C4-2B (cell line): ENCODE data around the gene CDHR4.
"Not testable (repeated sequence)": the region's sequence is repeated elsewhere in the genome, so short reads cannot be mapped to it uniquely, and the experiment has no call there.

Experiments
- H3K27ac ChIP-seq: fragments of 450-650 bp; 2 replicates; pipeline ENCODE4 v1.5.1; 2017
- CTCF ChIP-seq: fragments of 450-650 bp; conservative IDR thresholded peaks from 2 replicates; pipeline ENCODE4 v1.5.1; 2017; ENCODE audit warnings: mild to moderate bottlenecking
- ZFX ChIP-seq: fragments of 450-650 bp; IDR thresholded peaks from 2 replicates; pipeline ENCODE4 v1.6.1; 2017

The CDHR4 gene

DNA sequence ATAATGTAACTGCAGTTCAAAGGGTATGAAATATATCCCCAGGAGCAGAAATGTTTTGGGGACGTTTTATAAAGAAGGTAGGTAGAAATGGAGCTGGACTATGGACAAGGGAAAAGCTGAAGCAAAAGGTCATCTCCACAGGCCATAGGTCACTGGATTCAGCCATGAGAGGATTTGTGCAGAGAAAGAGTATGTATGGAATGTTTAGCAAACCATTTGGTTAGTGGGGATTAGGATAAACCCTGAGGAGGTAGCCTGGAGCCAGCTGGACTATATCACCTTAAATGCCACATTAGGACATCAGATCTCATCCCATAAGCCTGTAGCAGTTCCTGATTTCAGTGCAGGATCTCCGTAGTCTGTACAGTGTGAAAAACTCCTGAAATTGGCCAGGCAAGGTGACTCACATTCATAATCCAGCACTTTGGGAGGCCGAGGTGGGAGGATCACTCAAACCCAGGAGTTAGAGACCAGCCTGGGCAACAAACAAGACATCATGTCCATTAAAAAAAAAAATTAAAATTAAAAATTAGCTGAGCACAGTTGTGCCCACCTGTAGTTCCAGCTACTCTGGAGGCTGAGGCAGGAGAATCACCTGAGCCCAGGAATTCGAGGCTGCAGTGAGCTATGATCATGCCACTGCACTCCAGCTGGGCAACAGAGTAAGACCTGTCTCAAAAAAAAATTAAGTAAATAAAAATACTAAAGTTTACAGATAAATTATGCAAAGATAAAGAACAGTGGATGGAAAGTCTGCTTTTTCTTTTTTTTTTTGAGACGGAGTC lies 18.1 kb downstream of the CDHR4 start:
- H3K27ac ChIP-seq, result no peak overlapping the region
- TF ChIP-seq CTCF (no peak), ZFX (no peak)

DNA sequence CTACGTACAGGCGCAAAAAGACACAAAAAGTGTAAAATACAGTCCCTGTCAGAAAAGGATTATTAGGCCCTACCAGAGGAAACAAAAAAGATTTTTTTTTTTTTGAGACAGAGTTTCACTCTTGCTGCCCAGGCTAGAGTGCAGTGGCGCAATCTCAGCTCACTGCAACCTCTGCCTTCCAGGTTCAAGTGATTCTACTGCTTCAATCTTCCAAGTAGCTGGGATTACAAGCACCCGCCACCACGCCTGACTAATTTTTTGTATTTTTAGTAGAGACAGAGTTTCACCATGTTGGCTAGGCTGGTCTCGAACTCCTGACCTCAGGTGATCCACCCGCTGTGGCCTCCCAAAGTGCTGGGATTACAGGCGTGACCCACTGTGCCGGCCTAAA lies 18.7 kb downstream of the CDHR4 start:
- H3K27ac ChIP-seq, result not testable (repeated sequence)

DNA sequence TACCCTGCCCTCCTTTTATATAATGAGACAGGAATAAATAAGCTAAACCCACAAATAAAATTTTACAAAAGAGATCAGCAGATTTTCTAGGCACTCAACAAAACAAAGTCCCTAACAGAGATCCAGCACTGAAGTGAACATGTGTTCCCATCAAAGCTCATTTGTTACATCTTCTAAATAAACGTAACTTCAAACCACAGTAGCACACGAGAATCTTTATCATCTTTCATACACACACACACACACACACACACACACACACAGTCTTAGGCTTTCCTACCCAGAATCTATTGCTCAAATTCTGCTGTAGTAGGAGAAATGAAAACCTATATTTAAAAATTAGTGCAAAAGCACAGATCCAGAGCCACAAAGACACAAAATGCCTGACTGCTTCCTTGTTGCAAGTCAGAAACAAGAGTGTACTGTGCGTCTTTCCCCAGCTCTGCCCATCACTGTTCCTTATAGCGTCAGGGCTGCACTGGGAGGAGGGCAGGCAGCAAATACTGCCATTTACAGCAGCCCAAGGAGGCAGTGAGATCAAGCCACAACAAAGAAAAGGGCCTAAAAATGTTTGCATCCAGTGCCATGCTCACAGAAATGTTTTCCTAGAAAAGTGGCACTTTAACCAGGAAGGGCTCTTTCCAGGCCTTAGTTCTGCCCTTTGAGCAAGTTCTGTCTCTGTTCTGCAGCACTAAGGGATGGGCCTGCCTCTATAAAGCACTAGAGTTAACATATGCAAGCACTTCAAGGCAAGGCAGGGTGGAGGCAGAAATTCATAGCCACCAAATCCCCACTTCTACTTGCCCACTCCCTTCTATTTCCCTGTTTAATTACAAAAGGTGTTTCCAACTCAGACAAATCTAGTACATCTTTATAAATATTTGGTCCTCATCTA lies 19.3 kb downstream of the CDHR4 start:
- TF ChIP-seq CTCF (no peak), ZFX (no peak)
- H3K27ac ChIP-seq, result no peak overlapping the region

GRCh38 chr3:49779358-49780079 lies 20.2 kb downstream of the CDHR4 start:
- TF ChIP-seq CTCF (no peak), ZFX (no peak)
- H3K27ac ChIP-seq, result no peak overlapping the region

DNA sequence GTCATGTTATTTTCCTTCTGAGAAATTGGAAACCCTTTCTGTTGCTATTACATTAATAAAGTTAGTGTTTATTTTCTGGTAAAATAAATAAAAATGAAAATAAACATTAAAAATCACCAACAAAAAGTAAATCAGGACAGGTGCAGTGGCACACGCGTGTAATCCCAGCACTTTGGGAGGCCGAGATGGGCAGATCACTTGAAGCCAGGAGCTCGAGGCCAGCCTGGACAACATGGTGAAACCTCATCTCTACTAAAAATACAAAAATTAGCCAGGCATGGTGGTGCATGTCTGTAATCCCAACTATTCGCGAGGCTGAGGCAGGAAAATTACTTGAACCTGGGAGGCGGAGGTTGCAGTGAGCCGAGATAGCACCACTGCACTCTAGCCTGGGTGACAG lies 23.6 kb downstream of the CDHR4 start:
- not testable (repeated sequence) for H3K27ac ChIP-seq

GRCh38 chr3:49775538-49775937 lies 24.1 kb downstream of the CDHR4 start:
- H3K27ac ChIP-seq, result no peak overlapping the region
- TF ChIP-seq ZFX, result no peak
- TF ChIP-seq CTCF, result no peak

- H3K27ac ChIP-seq, result no peak overlapping the region
- TF ChIP-seq ZFX (no peak), CTCF (no peak)
These were observed 27.0 kb downstream of the CDHR4 start for GRCh38 chr3:49772703-49773102.

- TF ChIP-seq ZFX, result no peak
- TF ChIP-seq CTCF, result no peak
These were observed 28.2 kb downstream of the CDHR4 start for GRCh38 chr3:49771340-49771938.

More at GRCh38 chr3:49771340-49771938, 28.2 kb downstream of the CDHR4 start:
- no peak overlapping the region for H3K27ac ChIP-seq
